Measurements from ENCODE around the gene KRTAP4-4. TPM values are rescaled to one million over a fixed set of nuclear protein-coding genes. Genes with fewer than 3 reads are reported as not detected.

KRTAP4-4 gene
- total and polyA plus RNA-seq, 2 of the 13 experiments (the other 11 are each of a cell fraction or from before 2014, with no cell fraction given): not detected

DNA sequence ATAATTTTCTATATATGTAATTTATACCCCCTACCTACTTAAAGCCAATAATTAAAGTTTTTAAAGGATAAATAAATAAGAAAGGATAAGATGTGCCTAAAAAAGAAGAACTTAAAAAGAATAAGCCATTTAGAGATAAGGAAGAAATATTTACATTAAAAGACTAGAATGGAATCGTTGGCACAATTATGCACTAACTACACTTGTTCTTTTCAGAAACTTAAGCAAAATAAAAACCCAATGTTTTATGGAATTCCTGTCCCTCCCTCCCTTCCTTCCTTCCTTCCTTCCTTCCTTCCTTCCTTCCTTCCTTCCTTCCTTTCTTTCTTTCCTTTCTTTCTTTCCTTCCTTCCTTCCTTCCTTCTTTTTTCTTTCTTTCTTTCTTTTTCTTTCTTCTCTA, 15.7 kb downstream of the KRTAP4-4 start (continued):
- TF ChIP-seq RCOR2 (CRISPR knock-in tag; IDR thresholded peaks at IDR 0.05): no peak

GRCh38 chr17:41141361-41141760, 19.2 kb downstream of the KRTAP4-4 start:
- no peaks in the 10 kb centered on the region for H3K36me3 ChIP-seq (replicated peaks in 1 of 2; ENCODE audit: control insufficient read depth in 1 of 2, insufficient read depth in 2 of 2, low read length in 2 of 2)
- no peak for DNase-seq (ENCODE audit: low spot score)
- no peak overlapping the region for H2AFZ ChIP-seq (ENCODE audit: low read length)
- BruUV-seq (replicated peaks): no TSS peak
- FAIRE-seq: no peak
- H3K4me2 ChIP-seq (ENCODE audit: low read depth, low read length): no peak overlapping the region
- H3K27me3 ChIP-seq (ENCODE audit: control insufficient read depth in 1 of 2, insufficient read depth in 2 of 2, low read length in 2 of 2): no peaks in the 10 kb centered on the region
- H3K79me2 ChIP-seq (ENCODE audit: insufficient read depth, low read length): no peaks in the 10 kb centered on the region
- POLR2A ChIA-PET: no interaction called here
- no peak overlapping the region for H3K27ac ChIP-seq (ENCODE audit: extremely low read length, insufficient read depth, low read length)
- CTCF ChIA-PET (ENCODE audit: low intra/inter-chr PET ratio, low total read pairs): no interaction called here
- peaks cover 43% of the 10 kb centered on the region for H3K9me3 ChIP-seq (ENCODE audit: low read length)
- no peak for ATAC-seq
- no peaks in the 10 kb centered on the region for H3K4me1 ChIP-seq (ENCODE audit: insufficient read depth, low read length)
- H3K9ac ChIP-seq (ENCODE audit: insufficient read depth, low read depth, low read length): no peak overlapping the region
- in situ Hi-C loops (cut with HindIII; ENCODE audit: extremely low pct_ligation_motif_present, low pct_unique_long_range_greater_than_20kb) (no loop called here), intact Hi-C loops (cut with micrococcal nuclease; ENCODE audit: unreplicated experiment) (no loop called here)
- no peak overlapping the region for H3K4me3 ChIP-seq (replicated peaks in 1 of 3; ENCODE audit: insufficient read depth in 1 of 3, low read depth in 2 of 3, low read length in 3 of 3)
- no peaks in the 10 kb centered on the region for H4K20me1 ChIP-seq (ENCODE audit: insufficient read depth, low read length)
- TF ChIP-seq ZNF567 (CRISPR knock-in tag; IDR thresholded peaks at IDR 0.05; ENCODE audit: borderline replicate concordance) (no peak), ZBTB44 (CRISPR knock-in tag; IDR thresholded peaks at IDR 0.05) (no peak)

DNA sequence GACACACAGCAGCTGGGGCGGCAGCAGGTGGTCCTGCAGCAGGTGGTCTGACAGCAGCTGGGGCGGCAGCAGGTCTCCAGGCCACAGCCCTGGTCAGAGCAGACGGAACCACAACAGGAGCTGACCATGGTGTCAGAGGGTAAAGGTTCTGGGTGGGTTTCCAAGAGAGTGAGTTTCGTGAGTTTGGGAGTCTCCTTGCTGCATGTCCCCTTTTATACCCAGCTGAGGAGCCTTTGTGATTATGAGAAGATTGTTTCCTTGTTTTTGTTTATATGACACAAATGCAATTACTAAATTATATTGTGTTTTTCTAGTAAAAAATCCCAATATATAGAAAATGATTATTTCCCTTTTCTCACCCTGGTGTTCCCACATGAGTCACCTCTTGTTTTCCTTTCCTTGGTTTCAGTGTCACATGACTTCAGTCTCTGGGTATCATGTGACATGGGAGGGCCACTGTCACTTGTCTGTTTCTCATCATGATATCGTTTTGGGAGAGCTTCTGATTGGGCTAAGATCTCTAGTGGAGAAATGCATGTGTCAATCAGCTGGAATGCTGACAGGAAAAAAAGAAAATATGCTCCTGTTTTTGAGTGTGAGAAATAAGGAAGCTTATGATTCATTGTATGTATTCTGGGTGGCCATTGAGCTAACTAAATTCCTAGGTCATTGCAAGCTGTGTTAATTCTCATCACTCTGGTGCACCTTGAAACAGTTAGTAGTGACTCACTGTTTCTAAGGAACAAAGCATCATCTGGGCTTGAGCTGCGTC, 20.0 kb downstream of the KRTAP4-4 start, which contains the start of gene KRTAP4-6:
Gene KRTAP4-6, minus strand, starts transcription at position 185 of the 772 bp plus-strand sequence. Its CDS starts 57 bp downstream, at position 128.
- H3K79me2 ChIP-seq (ENCODE audit: insufficient read depth, low read length): no peaks in the 10 kb centered on the region
- DNase-seq (ENCODE audit: low spot score): peak; percentile 9
- no peaks in the 10 kb centered on the region for H4K20me1 ChIP-seq (ENCODE audit: insufficient read depth, low read length)
- BruUV-seq (replicated peaks): no TSS peak
- H3K9me3 ChIP-seq (ENCODE audit: low read length): peaks cover 43% of the 10 kb centered on the region
- H3K4me1 ChIP-seq (ENCODE audit: insufficient read depth, low read length): no peaks in the 10 kb centered on the region
- ChIA-PET CTCF (ENCODE audit: low intra/inter-chr PET ratio, low total read pairs) (no interaction called here), POLR2A (no interaction called here)
- no peak within 1 kb of the TSS for H3K4me2 ChIP-seq (ENCODE audit: low read depth, low read length)
- intact Hi-C loops (cut with micrococcal nuclease; ENCODE audit: unreplicated experiment): no loop called here
- no peak within 1 kb of the TSS for H3K27ac ChIP-seq (ENCODE audit: extremely low read length, insufficient read depth, low read length)
- no peaks in the 10 kb centered on the region for H3K27me3 ChIP-seq (ENCODE audit: control insufficient read depth in 1 of 2, insufficient read depth in 2 of 2, low read length in 2 of 2)
- no peak within 1 kb of the TSS for H3K9ac ChIP-seq (ENCODE audit: insufficient read depth, low read depth, low read length)
- ATAC-seq: no peak
- H3K4me3 ChIP-seq (replicated peaks in 1 of 3; ENCODE audit: insufficient read depth in 1 of 3, low read depth in 2 of 3, low read length in 3 of 3): no peak within 1 kb of the TSS
- TF ChIP-seq RAD51 (IDR thresholded peaks at IDR 0.05; ENCODE audit: borderline replicate concordance): peak; percentile 68; the same call in 1 of the 2 replicates
- TF ChIP-seq, protein P1, sequence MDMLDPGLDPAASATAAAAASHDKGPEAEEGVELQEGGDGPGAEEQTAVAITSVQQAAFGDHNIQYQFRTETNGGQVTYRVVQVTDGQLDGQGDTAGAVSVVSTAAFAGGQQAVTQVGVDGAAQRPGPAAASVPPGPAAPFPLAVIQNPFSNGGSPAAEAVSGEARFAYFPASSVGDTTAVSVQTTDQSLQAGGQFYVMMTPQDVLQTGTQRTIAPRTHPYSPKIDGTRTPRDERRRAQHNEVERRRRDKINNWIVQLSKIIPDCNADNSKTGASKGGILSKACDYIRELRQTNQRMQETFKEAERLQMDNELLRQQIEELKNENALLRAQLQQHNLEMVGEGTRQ (IDR thresholded peaks at IDR 0.05; ENCODE audit: low read depth, low read length): peak; percentile 66
- TF ChIP-seq, protein P1 (CRISPR knock-in tag; IDR thresholded peaks at IDR 0.05; ENCODE audit: borderline replicate concordance): no peak
- TF ChIP-seq ZFP1 (CRISPR knock-in tag; IDR thresholded peaks at IDR 0.05): peak; percentile 97; the same call in 1 of the 2 replicates
- TF ChIP-seq EZH2 (conservative IDR thresholded peaks at IDR 0.05; ENCODE audit: low read depth, low read length): no peak
- no peak for TF ChIP-seq ZHX1 (CRISPR knock-in tag; IDR thresholded peaks at IDR 0.05; ENCODE audit: low read depth)
- no peak for FAIRE-seq
- no peaks in the 10 kb centered on the region for H3K36me3 ChIP-seq (replicated peaks in 1 of 2; ENCODE audit: control insufficient read depth in 1 of 2, insufficient read depth in 2 of 2, low read length in 2 of 2)
- WGBS (ENCODE audit: low lambda C conversion rate): 11% methylated on average over 6 of the region's 6 CpGs
- no peak within 1 kb of the TSS for H2AFZ ChIP-seq (ENCODE audit: low read length)
- in situ Hi-C loops (cut with HindIII; ENCODE audit: extremely low pct_ligation_motif_present, low pct_unique_long_range_greater_than_20kb): no loop called here

Data from HepG2 (cell line).